ENCODE measurements around the gene NACA. TPM values are rescaled to one million over a fixed set of nuclear protein-coding genes. Genes with fewer than 3 reads are reported as not detected.
A peak's percentile ranks its signal among the peaks of the same experiment; 100 is the strongest.
"Not testable (repeated sequence)": the region's sequence is repeated elsewhere in the genome, so short reads cannot be mapped to it uniquely, and the experiment has no call there.

The NACA gene
- total RNA-seq, 4 donors from 2014 or later: 313 to 793 (median 416) TPM

GRCh38 chr12:56714431-56714929 lies 10.6 kb downstream of the NACA start:
- Histone ChIP-seq H3K4me3 (no peak overlapping the region), H3K27ac (no peak overlapping the region), H3K27me3 (no peaks in the 10 kb centered on the region), H3K4me1 (peaks cover 0 to 29% (median 7%) of the 10 kb centered on the region in 4 donors), H3K36me3 (peaks cover 0 to 77% (median 4%) of the 10 kb centered on the region in 3 donors), H3K9me3 (no peaks in the 10 kb centered on the region)
- no peak for TF ChIP-seq POLR2A (IDR thresholded peaks at IDR 0.05)
- TF ChIP-seq CTCF (IDR thresholded peaks at IDR 0.05): no peak
- DNase-seq: no peak

- Histone ChIP-seq H3K9me3 (no peaks in the 10 kb centered on the region), H3K4me3 (no peak overlapping the region), H3K27me3 (no peaks in the 10 kb centered on the region), H3K27ac (no peak overlapping the region), H3K36me3 (peaks cover 0 to 66% (median 4%) of the 10 kb centered on the region in 3 donors), H3K4me1 (peaks cover 0 to 17% (median 6%) of the 10 kb centered on the region in 4 donors)
- no peak for TF ChIP-seq CTCF (IDR thresholded peaks at IDR 0.05)
- no peak for TF ChIP-seq POLR2A (IDR thresholded peaks at IDR 0.05)
- DNase-seq: no peak
These were observed 11.8 kb downstream of the NACA start for GRCh38 chr12:56713345-56713744.

- H3K9me3 ChIP-seq: no peaks in the 10 kb centered on the region
- peaks cover 0 to 37% (median 4%) of the 10 kb centered on the region in 3 donors for H3K36me3 ChIP-seq
- H3K27me3 ChIP-seq: no peaks in the 10 kb centered on the region
- no peak overlapping the region for H3K4me3 ChIP-seq
- no peaks in the 10 kb centered on the region for H3K4me1 ChIP-seq
- TF ChIP-seq CTCF (IDR thresholded peaks at IDR 0.05) (no peak), POLR2A (IDR thresholded peaks at IDR 0.05) (no peak)
- DNase-seq: peak in 1 of 3 donors; percentile 12
- H3K27ac ChIP-seq: no peak overlapping the region
These were observed 15.2 kb downstream of the NACA start for GRCh38 chr12:56709759-56710376.

- H3K4me1 ChIP-seq, H3K36me3 ChIP-seq, H3K4me3 ChIP-seq, H3K27ac ChIP-seq, H3K27me3 ChIP-seq, H3K9me3 ChIP-seq: not testable (repeated sequence)
- peak in 1 of 3 donors; percentile 5 for DNase-seq
These were observed 20.6 kb downstream of the NACA start for GRCh38 chr12:56704522-56704921.

- DNase-seq: no peak
- TF ChIP-seq POLR2A (IDR thresholded peaks at IDR 0.05) (no peak), CTCF (IDR thresholded peaks at IDR 0.05) (no peak)
- Histone ChIP-seq H3K4me3 (no peak overlapping the region), H3K36me3 (no peaks in the 10 kb centered on the region), H3K4me1 (no peaks in the 10 kb centered on the region), H3K27me3 (no peaks in the 10 kb centered on the region), H3K27ac (no peak overlapping the region), H3K9me3 (no peaks in the 10 kb centered on the region)
These were observed 26.0 kb downstream of the NACA start for GRCh38 chr12:56699020-56699661.

GRCh38 chr12:56695327-56696101 lies 29.6 kb downstream of the NACA start:
- H3K27ac ChIP-seq: no peak overlapping the region
- H3K4me3 ChIP-seq: no peak overlapping the region
- no peak for TF ChIP-seq POLR2A (IDR thresholded peaks at IDR 0.05)
- no peak for TF ChIP-seq CTCF (IDR thresholded peaks at IDR 0.05)
- DNase-seq: peak in 1 of 3 donors; percentile 1
- no peaks in the 10 kb centered on the region for H3K4me1 ChIP-seq
- no peaks in the 10 kb centered on the region for H3K9me3 ChIP-seq
- no peaks in the 10 kb centered on the region for H3K27me3 ChIP-seq
- H3K36me3 ChIP-seq: no peaks in the 10 kb centered on the region
